Activated CD8-positive, alpha-beta memory T cell treated with anti-CD3 and anti-CD28 coated beads for 24 hours (primary cell): Measurements from ENCODE around the gene NRN1L.
"Not testable (repeated sequence)": the region's sequence is repeated elsewhere in the genome, so short reads cannot be mapped to it uniquely, and the experiment has no call there.

ENCODE experiments used
- DNase-seq: peaks from one replicate; pipeline ENCODE4 v3.0.0-alpha.2; 2020

NRN1L gene

DNA sequence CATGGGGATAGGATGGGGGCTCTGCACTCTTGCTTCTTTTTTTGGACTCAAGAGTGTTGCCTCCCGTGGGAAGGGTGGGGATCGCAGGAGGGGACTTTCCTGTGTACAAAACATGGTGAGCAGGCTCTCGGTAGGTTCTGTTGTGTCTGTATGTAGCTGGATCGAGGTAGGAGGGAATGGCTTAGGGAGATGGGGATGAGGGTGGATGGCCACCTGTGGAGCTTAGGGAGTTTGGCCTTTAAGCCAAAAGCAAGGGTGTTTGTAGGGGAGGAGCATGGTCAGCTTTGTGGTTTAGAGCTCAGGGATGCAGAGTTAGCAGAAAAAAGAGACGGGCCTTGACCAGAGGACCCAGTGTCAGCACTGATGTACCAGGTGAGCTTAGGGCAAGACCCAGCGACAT is 22.8 kb upstream of the NRN1L start:
- DNase-seq: no peak

DNA sequence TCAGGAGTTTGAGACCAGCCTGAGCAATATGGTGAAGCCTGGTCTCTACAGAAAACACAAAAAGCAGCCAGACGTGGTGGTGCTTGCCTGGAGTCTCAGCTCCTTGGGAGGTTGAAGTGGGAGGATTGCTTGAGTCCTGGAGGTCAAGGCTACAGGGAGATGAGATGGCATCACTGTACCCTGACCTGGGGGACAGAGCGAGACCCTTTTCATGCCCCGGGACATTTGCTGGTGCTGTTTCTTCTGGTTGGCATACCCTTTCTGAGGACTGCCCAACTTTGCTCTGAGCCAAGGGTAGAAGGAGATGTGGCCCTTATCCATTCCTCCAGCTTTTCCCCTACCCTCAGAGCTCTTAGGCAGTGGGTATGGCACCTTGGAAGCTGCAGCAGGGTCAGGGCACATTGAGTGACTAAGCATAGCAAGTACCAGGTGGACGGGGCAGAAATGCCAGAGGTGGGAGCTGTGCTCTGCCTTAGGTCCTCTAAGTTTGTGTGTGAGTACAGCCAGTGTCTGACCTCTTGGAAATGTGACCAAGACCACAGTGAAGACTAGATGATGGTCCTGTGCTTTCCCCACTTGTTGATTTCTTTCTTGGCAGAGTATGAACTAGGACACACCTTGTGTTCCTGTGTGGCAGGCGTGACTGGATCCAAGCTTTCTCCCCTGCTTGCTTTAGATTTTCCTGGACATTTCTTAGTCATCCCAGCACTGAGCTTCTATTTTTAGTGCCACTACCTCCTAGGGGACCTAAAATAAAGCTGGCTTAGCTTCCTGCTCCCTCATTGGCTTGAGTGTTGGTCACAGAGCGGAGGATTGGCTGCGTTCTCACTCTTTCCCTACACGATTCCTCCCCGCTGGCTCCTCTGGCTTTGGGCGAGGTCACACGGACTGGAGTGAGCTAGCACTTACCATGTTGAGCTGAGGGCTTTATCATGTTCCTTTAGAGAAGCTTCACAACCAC is 21.8 kb upstream of the NRN1L start:
- DNase-seq: no peak

DNA sequence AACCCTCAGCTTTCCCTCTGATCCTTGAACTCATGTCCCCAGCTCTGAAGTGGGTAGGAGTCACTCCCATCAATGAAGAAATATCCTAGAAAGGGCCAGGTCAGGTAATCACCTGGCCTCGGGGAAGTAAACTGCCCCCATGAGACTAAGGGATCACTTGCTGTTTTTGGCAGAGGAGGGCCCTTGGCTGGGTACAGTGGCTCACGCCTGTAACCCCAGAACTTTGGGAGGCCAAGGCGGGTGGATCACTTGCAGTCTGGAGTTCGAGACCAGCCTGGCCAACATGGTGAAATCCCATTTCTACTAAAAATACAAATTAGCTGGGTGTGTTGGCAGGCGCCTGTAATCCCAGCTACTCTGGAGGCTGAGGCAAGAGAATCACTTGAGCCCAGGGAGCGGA is 20.6 kb upstream of the NRN1L start:
- not testable (repeated sequence) for DNase-seq

DNA sequence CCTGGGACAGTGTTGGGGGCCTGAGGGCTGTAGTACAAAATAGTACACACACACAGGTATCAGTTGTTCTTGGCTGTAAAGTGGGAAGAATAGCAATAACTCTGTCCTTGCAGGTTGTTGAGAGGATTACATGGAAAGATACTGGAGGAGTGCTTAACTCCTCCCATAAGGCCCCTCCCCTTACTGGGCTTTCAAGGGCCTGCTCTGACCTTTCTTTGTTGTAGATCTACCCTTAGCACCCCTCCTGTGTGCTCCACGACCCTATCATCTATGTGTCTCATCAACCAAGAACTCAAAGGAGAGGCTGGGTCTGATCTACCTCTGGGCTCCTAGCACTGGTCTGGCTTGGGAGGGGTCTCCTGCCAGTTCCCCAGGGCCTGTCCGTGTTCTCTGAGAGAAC is 20.1 kb upstream of the NRN1L start:
- no peak for DNase-seq

DNA sequence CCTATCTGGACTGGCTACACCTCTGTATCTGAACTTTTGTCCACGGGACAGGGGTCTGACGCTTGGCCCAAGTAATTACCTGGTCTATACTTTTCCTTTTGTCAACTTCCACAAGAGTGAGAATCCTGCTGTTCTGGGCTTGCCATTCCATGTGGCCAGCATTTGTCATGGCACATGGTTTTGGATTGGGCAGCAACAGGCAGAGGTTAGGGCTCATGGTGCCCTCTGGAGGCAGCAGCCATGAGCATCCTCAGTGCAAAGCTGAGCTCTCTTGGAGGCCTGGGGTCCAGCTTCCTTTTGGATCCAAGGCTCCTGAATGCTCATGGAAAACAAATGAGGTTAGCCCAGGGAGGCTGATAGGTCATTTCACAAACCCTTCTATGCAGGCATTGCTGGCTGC is 19.4 kb upstream of the NRN1L start:
- DNase-seq: no peak

- no peak for DNase-seq
Measured at GRCh38 chr16:67868290-67868689, 16.4 kb upstream of the NRN1L start.

DNA sequence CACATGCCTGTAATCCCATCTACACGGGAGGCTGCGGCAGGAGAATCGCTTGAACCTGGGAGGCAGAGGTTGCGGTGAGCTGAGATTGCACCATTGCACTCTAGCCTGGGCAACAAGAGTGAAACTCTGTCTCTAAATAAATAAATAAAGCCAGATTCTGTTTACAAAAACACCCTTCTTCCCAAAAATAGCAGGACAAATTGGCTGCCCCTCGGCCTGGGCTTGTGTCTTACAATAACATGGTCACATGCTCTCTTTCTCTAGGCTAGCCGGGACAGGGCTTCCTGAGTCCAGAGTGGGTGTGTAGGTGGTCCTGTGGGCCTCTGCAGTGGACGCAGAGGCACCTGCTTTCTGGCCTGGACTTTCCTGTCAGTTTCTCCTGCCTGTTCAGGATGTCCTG is 15.0 kb upstream of the NRN1L start:
- DNase-seq: no peak

GRCh38 chr16:67871256-67871655 is 13.4 kb upstream of the NRN1L start:
- DNase-seq: no peak

DNA sequence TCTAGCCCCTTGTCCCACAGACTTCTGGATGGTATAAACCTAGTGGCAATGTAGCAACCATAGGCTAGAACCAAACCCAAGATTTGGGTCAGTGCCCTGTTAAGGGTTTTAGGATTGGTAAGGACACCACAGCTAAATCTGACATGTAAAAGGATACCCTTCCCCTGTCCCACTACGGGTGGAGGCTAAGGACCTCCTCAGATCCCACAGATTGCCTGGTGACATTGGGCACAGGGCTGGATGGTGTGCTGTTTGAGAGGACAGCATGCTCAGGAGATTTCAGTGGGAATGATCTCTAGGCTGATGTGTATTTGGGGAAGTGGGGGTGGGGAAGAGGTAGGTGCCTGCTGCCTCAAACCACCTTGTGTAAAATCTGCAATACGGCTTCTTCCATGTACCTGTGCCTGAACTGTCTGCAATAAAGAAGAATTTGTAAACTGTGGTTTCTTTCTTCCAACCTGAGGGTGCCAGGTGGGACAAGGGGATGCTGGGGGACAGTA is 12.5 kb upstream of the NRN1L start:
- DNase-seq: no peak

DNA sequence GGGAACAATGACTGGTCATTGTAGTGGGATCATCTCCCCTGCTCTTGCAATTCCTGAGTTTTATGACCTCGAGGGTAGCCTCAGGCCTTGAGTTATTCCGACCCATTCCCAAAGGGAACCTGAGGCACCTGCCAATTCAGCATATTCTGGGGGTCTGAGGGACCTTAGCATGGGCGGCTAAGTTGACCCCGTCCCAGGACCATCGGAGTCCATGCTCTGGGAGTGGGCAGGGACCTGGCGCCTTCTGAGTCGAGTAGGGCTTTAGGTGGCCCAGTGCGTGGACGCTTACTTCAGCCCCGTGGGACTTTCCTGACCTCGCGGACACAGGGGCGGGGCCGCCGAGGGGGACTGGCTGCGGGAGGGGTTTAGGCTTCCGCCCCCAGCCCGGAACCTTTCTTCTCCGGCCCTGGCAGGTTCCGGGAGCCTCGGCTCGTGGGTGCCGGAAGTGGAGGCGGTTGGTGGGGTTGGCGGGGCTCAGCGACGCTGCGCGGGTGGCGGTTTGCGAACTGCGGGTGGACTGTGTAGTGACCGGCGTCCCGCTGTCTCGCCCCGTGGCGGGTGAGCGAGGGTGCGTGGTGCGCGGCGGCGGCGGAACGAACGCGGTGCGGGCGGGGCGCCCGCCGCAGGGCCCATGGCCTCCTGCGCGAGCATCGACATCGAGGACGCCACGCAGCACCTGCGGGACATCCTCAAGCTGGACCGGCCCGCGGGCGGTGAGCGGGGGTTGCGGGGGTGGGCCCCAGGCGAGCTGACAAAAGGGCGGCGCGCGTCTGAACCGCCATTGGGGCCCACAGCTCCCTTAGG is 11.9 kb upstream of the NRN1L start, which contains the start of gene EDC4:
TSS of gene EDC4 (plus strand) at position 422 of the 804 bp plus-strand sequence. CDS start at position 632, 210 bp downstream.
- peak; percentile 98 for DNase-seq

DNA sequence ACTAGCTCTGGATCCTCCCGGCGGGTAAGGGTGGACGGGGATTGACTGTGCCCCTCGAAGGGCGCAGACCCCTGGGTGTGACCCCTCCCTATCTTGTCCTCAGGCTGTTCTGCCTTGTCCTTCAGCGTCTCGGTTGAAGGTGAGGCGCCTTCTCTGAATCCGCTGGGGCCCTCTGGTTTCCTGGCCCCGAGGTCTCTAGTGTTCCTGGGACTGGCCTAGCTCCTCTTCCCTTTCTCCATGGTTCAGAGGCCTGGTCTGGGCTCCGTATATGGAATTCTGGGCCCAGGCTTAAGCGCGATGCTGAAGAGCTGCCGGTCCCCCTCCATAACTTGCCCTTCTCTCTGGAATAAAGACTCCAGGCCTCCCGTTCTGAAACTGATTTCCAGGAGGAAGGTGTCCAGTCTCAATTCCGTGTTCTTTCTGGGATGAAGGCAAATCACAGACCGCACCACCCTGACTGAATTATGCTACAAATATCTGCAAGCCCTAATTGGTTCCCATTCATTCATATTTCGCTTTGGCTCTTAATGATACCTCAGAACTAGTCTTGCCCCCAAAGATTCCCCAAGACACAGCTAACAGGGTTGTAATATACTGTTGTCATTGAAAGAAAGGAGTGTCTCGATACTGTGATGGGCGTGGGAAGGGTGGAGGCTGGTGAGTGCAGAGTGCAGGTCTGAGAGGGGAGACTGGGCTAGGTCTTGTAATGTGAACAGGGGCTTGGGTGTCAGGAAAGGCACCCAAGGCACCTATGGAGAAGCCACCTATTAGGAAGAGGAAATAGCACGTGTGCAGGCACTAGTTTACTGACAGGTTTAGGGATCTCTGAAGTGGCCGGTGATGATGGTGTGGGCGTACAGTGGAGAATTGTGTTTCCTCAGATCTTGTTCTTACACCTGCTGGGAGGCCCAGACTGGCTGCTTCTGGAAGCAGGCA is 11.0 kb upstream of the NRN1L start:
- no peak for DNase-seq

- DNase-seq: no peak
Measured at GRCh38 chr16:67874372-67874771, 10.3 kb upstream of the NRN1L start.

DNA sequence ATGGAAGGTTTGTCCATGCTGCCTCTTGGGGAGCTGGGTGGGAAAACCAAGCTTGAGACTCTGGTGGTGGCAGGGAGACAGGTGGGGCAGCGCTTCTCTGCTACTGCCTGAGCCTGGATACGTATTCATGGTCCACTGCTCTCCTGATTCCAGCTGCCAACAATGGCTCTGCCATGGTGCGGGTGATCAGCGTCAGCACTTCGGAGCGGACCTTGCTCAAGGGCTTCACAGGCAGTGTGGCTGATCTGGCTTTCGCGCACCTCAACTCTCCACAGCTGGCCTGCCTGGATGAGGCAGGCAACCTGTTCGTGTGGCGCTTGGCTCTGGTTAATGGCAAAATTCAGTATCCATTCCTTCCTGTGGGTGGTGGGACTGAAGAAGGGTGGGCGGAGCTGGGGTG is 7.6 kb upstream of the NRN1L start:
- DNase-seq: no peak

GRCh38 chr16:67878232-67878631 is 6.5 kb upstream of the NRN1L start:
- DNase-seq: no peak

GRCh38 chr16:67878846-67879245 is 5.8 kb upstream of the NRN1L start:
- no peak for DNase-seq

DNA sequence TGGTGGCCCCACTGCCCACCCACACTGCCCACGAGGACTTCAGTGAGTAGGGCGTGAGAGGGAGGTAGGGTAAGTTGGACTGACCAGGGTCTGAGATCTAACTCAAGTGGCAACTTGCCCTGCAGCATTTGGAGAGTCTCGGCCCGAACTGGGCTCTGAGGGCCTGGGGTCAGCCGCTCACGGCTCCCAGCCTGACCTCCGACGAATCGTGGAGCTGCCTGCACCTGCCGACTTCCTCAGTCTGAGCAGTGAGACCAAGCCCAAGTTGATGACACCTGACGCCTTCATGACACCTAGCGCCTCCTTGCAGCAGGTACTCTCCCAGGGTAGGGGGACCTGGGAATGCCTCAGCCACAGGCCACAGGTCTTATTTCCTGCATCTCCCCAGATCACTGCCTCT is 5.2 kb upstream of the NRN1L start:
- DNase-seq: no peak

DNA sequence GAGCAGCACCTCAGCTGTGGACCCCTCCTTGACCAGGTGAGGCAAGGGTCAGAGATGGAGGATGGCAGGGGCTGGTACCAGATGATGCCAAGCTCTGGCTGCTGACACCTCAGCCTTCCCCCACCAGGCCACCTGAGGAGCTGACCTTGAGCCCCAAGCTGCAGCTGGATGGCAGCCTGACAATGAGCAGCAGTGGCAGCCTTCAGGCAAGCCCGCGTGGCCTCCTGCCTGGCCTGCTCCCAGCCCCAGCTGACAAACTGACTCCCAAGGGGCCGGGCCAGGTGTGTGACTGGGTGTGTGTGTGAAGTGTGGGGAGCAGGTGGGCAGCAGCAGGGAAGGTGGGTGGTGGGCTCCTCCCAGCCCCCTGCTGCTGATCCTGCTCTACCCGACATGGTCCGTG is 4.7 kb upstream of the NRN1L start:
- DNase-seq: no peak

DNA sequence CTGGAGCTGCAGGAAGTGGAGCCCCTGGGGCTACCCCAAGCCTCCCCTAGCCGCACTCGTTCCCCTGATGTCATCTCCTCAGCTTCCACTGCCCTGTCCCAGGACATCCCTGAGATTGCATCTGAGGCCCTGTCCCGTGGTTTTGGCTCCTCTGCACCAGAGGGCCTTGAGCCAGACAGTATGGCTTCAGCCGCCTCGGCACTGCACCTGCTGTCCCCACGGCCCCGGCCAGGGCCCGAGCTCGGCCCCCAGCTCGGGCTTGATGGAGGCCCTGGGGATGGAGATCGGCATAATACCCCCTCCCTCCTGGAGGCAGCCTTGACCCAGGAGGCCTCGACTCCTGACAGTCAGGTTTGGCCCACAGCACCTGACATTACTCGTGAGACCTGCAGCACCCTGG is 4.1 kb upstream of the NRN1L start:
- DNase-seq: no peak

DNA sequence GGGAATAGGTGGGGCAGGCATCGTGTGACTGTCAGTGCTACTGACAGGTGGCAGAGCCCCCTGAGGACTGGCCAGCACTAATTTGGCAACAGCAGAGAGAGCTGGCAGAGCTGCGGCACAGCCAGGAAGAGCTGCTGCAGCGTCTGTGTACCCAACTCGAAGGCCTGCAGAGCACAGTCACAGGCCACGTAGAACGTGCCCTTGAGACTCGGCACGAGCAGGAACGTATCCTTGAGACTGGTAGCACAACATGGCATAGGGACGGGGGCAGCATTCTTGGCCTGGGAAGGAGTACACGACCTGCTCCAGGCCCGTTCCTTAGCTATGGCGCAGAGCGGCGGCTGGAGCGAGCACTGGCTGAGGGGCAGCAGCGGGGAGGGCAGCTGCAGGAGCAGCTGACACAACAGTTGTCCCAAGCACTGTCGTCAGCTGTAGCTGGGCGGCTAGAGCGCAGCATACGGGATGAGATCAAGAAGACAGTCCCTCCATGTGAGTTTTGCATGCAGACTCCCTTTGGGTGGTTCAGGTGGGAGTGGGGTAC is 3.0 kb upstream of the NRN1L start:
- no peak for DNase-seq

- no peak for DNase-seq
Measured at GRCh38 chr16:67882374-67883145, 2.1 kb upstream of the NRN1L start.

GRCh38 chr16:67883146-67883871 is 1.4 kb upstream of the NRN1L start:
- DNase-seq: no peak
